Nephron (organoid): Measurements from ENCODE around the gene TPPP2.
A peak's percentile ranks its signal among the peaks of the same experiment; 100 is the strongest.

Experiments used
- H3K27ac Mint-ChIP-seq, 3 experiments: 2 replicates each; pipeline ENCODE4 v1.8.0; 2020; ENCODE audit warnings: mixed read lengths in 3 of 3, mild to moderate bottlenecking in 2 of 3, moderate library complexity in 1 of 3
- H3K27me3 Mint-ChIP-seq: 2 replicates; pipeline ENCODE4 v1.8.0; 2021; ENCODE audit warnings: low read depth, mild to moderate bottlenecking, moderate library complexity, mixed read lengths
- H3K36me3 Mint-ChIP-seq: 2 replicates; pipeline ENCODE4 v1.8.0; 2020; ENCODE audit warnings: low read depth, mixed read lengths
- H3K4me1 Mint-ChIP-seq: 2 replicates; pipeline ENCODE4 v1.8.0; 2020; ENCODE audit warnings: mixed read lengths
- H3K4me3 Mint-ChIP-seq, 3 experiments: 2 replicates each; pipeline ENCODE4 v1.8.0; 2020; ENCODE audit warnings: mild to moderate bottlenecking in 3 of 3, mixed read lengths in 3 of 3, moderate library complexity in 2 of 3
- H3K9me3 Mint-ChIP-seq: 2 replicates; pipeline ENCODE4 v1.8.0; 2020; ENCODE audit warnings: mixed read lengths
- TF ChIP-seq, protein P1 (sequence below), 3 experiments: fragments of 200-600 bp; sonication (generic); IDR thresholded peaks; one replicate each; pipeline ENCODE4 v1.5.0; 2021; ENCODE audit warnings: antibody characterized with exemption in 3 of 3; ENCODE audit not compliant: unreplicated experiment in 3 of 3

The TPPP2 gene

DNA sequence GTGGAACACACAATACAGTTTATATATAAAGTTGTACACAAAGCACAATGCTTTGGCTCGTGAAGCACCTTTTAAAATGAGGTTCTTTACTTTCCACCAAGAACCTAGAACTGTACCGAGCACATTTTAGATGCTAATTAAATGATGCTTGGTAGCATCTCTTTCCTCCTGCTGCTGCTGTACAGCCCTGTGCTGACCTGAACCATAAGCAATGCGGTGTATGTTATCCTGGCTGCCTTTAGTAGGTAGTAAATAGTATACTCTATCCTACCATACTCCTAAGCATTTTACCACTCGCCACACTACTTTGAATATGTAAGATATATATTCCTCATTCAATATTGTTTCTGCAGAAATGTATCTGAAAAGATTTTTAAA is 24.7 kb downstream of the TPPP2 start:
- Mint-ChIP-seq H3K27me3 (no peaks in the 10 kb centered on the region), H3K4me3 (no peak overlapping the region), H3K4me1 (peaks cover 18% of the 10 kb centered on the region), H3K36me3 (no peaks in the 10 kb centered on the region), H3K27ac (peak overlapping the region in 1 of 3 experiments; percentile 37), H3K9me3 (no peaks in the 10 kb centered on the region)
- TF ChIP-seq, protein P1, sequence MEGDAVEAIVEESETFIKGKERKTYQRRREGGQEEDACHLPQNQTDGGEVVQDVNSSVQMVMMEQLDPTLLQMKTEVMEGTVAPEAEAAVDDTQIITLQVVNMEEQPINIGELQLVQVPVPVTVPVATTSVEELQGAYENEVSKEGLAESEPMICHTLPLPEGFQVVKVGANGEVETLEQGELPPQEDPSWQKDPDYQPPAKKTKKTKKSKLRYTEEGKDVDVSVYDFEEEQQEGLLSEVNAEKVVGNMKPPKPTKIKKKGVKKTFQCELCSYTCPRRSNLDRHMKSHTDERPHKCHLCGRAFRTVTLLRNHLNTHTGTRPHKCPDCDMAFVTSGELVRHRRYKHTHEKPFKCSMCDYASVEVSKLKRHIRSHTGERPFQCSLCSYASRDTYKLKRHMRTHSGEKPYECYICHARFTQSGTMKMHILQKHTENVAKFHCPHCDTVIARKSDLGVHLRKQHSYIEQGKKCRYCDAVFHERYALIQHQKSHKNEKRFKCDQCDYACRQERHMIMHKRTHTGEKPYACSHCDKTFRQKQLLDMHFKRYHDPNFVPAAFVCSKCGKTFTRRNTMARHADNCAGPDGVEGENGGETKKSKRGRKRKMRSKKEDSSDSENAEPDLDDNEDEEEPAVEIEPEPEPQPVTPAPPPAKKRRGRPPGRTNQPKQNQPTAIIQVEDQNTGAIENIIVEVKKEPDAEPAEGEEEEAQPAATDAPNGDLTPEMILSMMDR (IDR thresholded peaks at IDR 0.05; ENCODE audit: unreplicated experiment in 3 of 3), result no peak

DNA sequence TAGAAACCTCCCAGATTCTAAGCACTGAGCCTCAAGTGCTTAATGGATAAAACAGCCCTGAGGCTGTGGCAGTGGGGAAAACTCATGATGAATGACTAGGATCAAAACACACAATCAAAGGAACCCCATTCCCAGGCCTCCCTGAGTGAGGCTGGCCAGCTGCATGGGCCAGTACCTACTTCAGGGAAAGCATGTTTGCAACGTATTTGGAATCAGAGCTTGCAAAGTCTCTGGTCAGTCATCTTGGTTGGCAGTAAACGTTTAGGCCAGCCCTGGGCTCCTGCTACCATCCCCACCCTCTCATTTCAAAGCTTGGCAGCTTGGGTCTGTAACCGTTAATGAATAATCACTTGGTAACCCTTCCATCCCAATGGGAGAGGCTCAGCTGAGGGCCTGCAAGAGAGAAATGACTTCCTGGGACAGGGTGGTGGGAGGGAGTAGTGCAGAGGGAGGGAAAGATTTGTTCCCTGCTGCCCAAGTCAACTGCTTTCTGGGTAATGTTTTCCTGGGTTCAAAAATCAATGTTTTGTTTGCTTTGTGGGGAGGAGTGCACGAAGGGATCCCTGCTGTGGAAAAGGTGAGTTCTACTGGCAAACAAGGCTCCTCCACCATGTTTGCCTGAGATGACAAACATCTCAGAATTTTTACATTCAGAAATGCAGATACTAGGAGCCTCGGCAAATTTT is 25.6 kb downstream of the TPPP2 start:
- TF ChIP-seq, protein P1 (IDR thresholded peaks at IDR 0.05; ENCODE audit: unreplicated experiment in 3 of 3), result no peak

DNA sequence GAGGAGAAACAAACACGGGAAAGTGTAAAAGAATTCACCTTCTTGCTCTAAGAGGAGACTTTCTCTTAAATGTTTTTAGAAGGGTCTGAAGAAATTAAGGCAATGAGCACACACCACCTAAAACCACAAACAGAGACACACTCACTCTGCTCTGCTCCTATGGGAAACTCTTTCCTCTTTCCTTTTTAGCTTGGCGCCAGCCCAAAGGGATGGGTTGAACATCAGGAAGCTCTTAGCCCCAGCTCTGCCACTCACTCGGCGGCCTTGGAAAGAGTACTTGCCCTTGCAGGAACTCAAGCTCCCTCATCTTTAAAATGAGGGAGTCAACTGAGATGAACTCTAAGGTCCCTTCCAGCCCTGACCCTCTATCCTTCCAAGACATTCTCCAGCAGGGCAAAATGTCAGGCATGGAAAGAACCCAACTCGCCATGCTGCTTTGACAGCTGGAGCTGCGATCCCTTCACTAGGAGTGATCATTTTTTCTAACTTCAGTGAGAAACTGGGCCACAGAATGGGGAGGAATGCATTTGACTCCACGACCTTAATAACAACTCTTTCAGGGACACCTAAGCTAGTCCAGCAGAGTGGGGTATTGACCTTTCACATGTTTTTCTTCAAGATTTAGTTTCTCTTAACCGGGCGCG is 26.6 kb downstream of the TPPP2 start:
- H3K9me3 Mint-ChIP-seq, result no peaks in the 10 kb centered on the region
- no peak overlapping the region for H3K4me3 Mint-ChIP-seq
- TF ChIP-seq, protein P1 (IDR thresholded peaks at IDR 0.05; ENCODE audit: unreplicated experiment in 3 of 3), result no peak
- peaks cover 22% of the 10 kb centered on the region for H3K4me1 Mint-ChIP-seq
- H3K27ac Mint-ChIP-seq, result no peak overlapping the region
- no peaks in the 10 kb centered on the region for H3K27me3 Mint-ChIP-seq
- no peaks in the 10 kb centered on the region for H3K36me3 Mint-ChIP-seq

More for the DNA sequence above, 25.6 kb downstream of the TPPP2 start:
- Mint-ChIP-seq H3K9me3 (no peaks in the 10 kb centered on the region), H3K4me3 (no peak overlapping the region), H3K27ac (peak overlapping the region; percentile 67 to 91 (median 88)), H3K36me3 (no peaks in the 10 kb centered on the region), H3K27me3 (no peaks in the 10 kb centered on the region), H3K4me1 (peaks cover 22% of the 10 kb centered on the region)

DNA sequence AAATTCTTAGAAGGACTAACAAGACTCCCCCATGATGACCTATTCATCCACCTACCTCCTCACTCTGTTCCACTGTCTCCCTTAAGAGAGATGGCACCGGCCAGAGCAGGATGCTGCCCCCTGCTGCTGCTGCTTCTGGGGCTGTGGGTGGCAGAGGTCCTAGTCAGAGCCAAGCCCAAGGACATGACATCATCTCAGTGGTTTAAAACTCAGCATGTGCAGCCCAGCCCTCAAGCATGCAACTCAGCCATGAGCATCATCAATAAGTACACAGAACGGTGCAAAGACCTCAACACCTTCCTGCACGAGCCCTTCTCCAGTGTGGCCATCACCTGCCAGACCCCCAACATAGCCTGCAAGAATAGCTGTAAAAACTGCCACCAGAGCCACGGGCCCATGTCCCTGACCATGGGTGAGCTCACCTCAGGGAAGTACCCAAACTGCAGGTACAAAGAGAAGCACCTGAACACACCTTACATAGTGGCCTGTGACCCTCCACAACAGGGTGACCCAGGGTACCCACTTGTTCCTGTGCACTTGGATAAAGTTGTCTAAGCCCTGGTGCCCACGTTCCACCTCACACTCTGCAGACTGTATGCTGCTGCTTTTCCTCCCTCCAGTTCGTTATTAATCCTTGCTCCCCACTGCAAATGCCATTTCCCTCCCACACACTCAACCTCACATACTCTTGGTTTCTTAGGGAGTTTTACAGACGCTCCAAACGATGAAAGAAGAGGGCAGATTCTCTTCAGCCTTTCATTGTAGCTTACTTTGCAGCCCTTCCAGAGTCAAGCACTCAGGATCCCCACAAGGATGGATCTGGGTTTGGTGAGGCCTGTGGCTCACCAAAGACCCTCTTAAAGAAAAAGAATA is 28.0 kb downstream of the TPPP2 start, which contains the start of gene RNASE8:
Gene RNASE8 (plus strand): TSS at position 20 of the 873 bp plus-strand sequence. CDS start 71 bp downstream, at position 91.
- H3K4me3 Mint-ChIP-seq, result peak within 1 kb of the TSS in 2 of 3 experiments; percentile 4 to 6
- peak within 1 kb of the TSS; percentile 58 to 88 (median 84) for H3K27ac Mint-ChIP-seq
- peaks cover 4% of the 10 kb centered on the region for H3K27me3 Mint-ChIP-seq
- TF ChIP-seq, protein P1 (IDR thresholded peaks at IDR 0.05; ENCODE audit: unreplicated experiment in 3 of 3), result no peak
- H3K9me3 Mint-ChIP-seq, result no peaks in the 10 kb centered on the region
- H3K4me1 Mint-ChIP-seq, result peaks cover 28% of the 10 kb centered on the region
- H3K36me3 Mint-ChIP-seq, result no peaks in the 10 kb centered on the region

DNA sequence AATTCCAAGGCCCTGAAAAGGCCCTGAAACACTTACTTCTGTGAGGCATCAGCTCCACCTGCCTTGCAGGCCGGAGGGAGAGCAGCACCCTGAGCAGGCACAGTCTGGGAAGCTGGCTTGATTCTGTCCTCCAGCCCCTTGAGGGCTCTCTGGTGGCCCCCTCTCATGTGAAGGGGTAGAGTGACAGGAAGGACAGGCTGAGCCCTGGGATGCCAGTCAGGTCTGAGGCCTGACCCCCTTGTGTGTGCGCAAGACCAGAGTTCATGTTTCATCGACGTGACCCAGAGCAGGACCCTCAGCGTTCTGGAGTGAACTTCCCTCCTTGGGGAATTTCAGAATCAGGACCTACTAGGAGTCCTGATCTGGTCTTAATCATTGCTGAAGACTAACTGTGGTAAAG is 28.9 kb downstream of the TPPP2 start:
- no peak overlapping the region for H3K4me3 Mint-ChIP-seq
- no peaks in the 10 kb centered on the region for H3K9me3 Mint-ChIP-seq
- TF ChIP-seq, protein P1 (IDR thresholded peaks at IDR 0.05; ENCODE audit: unreplicated experiment in 3 of 3), result no peak
- H3K4me1 Mint-ChIP-seq, result peaks cover 34% of the 10 kb centered on the region
- peaks cover 4% of the 10 kb centered on the region for H3K27me3 Mint-ChIP-seq
- H3K36me3 Mint-ChIP-seq, result no peaks in the 10 kb centered on the region
- H3K27ac Mint-ChIP-seq, result peak overlapping the region; percentile 58 to 88 (median 84)
